Trophoblast cell (in vitro differentiated cells and primary cell): ENCODE results near the gene CREBZF.
A peak's percentile ranks its signal among the peaks of the same experiment; 100 is the strongest.

Source experiments
- DNase-seq, 2 donors: peaks; one replicate each; pipeline ENCODE4 v3.0.0-alpha.2; 2016
- H2AFZ ChIP-seq: 2 replicates; pipeline ENCODE4 v1.6.1; 2013; ENCODE audit warnings: low read length, moderate library complexity, mild to moderate bottlenecking; ENCODE audit not compliant: insufficient read depth, poor library complexity
- H2AK5ac ChIP-seq: 2 replicates; pipeline ENCODE4 v1.6.1; 2013; ENCODE audit warnings: mild to moderate bottlenecking, low read length
- H2BK120ac ChIP-seq: 2 replicates; pipeline ENCODE4 v1.6.1; 2013; ENCODE audit warnings: low read length, mild to moderate bottlenecking, moderate library complexity; ENCODE audit not compliant: insufficient read depth, poor library complexity
- H2BK12ac ChIP-seq: 2 replicates; pipeline ENCODE4 v1.6.1; 2013; ENCODE audit warnings: mild to moderate bottlenecking, low read length, moderate library complexity
- H2BK5ac ChIP-seq: 2 replicates; pipeline ENCODE4 v1.6.1; 2013; ENCODE audit warnings: low read length, low read depth, moderate library complexity, mild to moderate bottlenecking; ENCODE audit not compliant: poor library complexity
- H3K14ac ChIP-seq: 2 replicates; pipeline ENCODE4 v1.6.1; 2013; ENCODE audit warnings: mild to moderate bottlenecking, low read length
- H3K18ac ChIP-seq: 2 replicates; pipeline ENCODE4 v1.6.1; 2013; ENCODE audit warnings: mild to moderate bottlenecking, low read length
- H3K23ac ChIP-seq: 2 replicates; pipeline ENCODE4 v1.6.1; 2013; ENCODE audit warnings: low read length
- H3K27ac ChIP-seq: 2 replicates; pipeline ENCODE4 v1.5.1; 2013; ENCODE audit warnings: low read depth, mild to moderate bottlenecking, inconsistent platforms, low read length, moderate library complexity
- H3K27me3 ChIP-seq: 2 replicates; pipeline ENCODE4 v1.6.1; 2013; ENCODE audit warnings: inconsistent platforms, mild to moderate bottlenecking, low read length, moderate library complexity; ENCODE audit not compliant: insufficient read depth
- H3K36me3 ChIP-seq, 2 experiments: 1 replicate in 1 of 2; 2 replicates in 1 of 2; pipeline ENCODE4 v1.6.1; 2013; ENCODE audit warnings: low read length in 2 of 2, mild to moderate bottlenecking in 2 of 2, moderate library complexity in 1 of 2; ENCODE audit not compliant: insufficient read depth in 2 of 2, control insufficient read depth in 1 of 2
- H3K4ac ChIP-seq: 2 replicates; pipeline ENCODE4 v1.6.1; 2013; ENCODE audit warnings: low read depth, mild to moderate bottlenecking, low read length, moderate library complexity
- H3K4me1 ChIP-seq, 2 experiments: 1 replicate in 1 of 2; 2 replicates in 1 of 2; pipeline ENCODE4 v1.6.1; 2013; ENCODE audit warnings: low read length in 2 of 2, mild to moderate bottlenecking in 2 of 2, moderate library complexity in 1 of 2; ENCODE audit not compliant: insufficient read depth in 2 of 2, control insufficient read depth in 1 of 2
- H3K4me2 ChIP-seq: 2 replicates; pipeline ENCODE4 v1.6.1; 2013; ENCODE audit warnings: inconsistent platforms, mild to moderate bottlenecking, low read length, moderate library complexity
- H3K4me3 ChIP-seq: 2 replicates; pipeline ENCODE4 v1.5.1; 2013; ENCODE audit warnings: mild to moderate bottlenecking, low read depth, low read length, inconsistent platforms
- H3K79me1 ChIP-seq: one replicate; pipeline ENCODE4 v1.6.1; 2013; ENCODE audit warnings: low read length
- H3K79me2 ChIP-seq: 2 replicates; pipeline ENCODE4 v1.6.1; 2013; ENCODE audit warnings: low read length, mild to moderate bottlenecking; ENCODE audit not compliant: control insufficient read depth, insufficient read depth, poor library complexity
- H3K9ac ChIP-seq: 2 replicates; pipeline ENCODE4 v1.6.1; 2013; ENCODE audit warnings: mild to moderate bottlenecking, low read length
- H3K9me3 ChIP-seq: 2 replicates; pipeline ENCODE4 v1.6.1; 2013; ENCODE audit warnings: low read depth, mild to moderate bottlenecking, control low read depth, inconsistent platforms, low read length; ENCODE audit not compliant: insufficient read depth
- H4K12ac ChIP-seq: 2 replicates; pipeline ENCODE4 v1.6.1; 2013; ENCODE audit warnings: low read depth, mild to moderate bottlenecking, low read length, moderate library complexity
- H4K8ac ChIP-seq: 2 replicates; pipeline ENCODE4 v1.6.1; 2013; ENCODE audit warnings: low read depth, mild to moderate bottlenecking, low read length, moderate library complexity
- H4K91ac ChIP-seq: one replicate; pipeline ENCODE4 v1.6.1; 2013; ENCODE audit warnings: low read depth, mild to moderate bottlenecking, low read length, moderate library complexity
- WGBS: extraction: QIAGEN DNeasy Blood & Tissue Kit; methylation state at CpG from one replicate; pipeline ENCODE4 v1.1.7; 2013; ENCODE audit warnings: missing lambda C conversion rate; ENCODE audit not compliant: insufficient read length, insufficient coverage; ENCODE audit errors: extremely low coverage; 5-methylcytosine and 5-hydroxymethylcytosine counted together

Gene CREBZF

GRCh38 chr11:85652786-85653447 is 12.0 kb downstream of the CREBZF start:
- Histone ChIP-seq H3K4me2 (no peak overlapping the region), H2BK120ac (no peak overlapping the region), H3K18ac (no peak overlapping the region), H3K4me1 (no peaks in the 10 kb centered on the region), H2BK5ac (no peak overlapping the region), H3K9me3 (no peaks in the 10 kb centered on the region), H3K36me3 (peaks cover 0 to 4% of the 10 kb centered on the region in 2 experiments), H3K23ac (no peak overlapping the region), H3K4ac (no peak overlapping the region), H3K79me2 (no peaks in the 10 kb centered on the region), H3K79me1 (peaks cover 2% of the 10 kb centered on the region), H4K8ac (no peak overlapping the region), H3K9ac (no peak overlapping the region), H3K27ac (no peak overlapping the region), H4K12ac (no peak overlapping the region), H3K27me3 (no peaks in the 10 kb centered on the region), H3K4me3 (no peak overlapping the region), H3K14ac (no peak overlapping the region), H2AK5ac (no peak overlapping the region), H2BK12ac (no peak overlapping the region), H2AFZ (no peak overlapping the region), H4K91ac (no peak overlapping the region)
- WGBS: no CpG with 5 or more reads among the region's 3 CpGs
- DNase-seq: no peak

- Histone ChIP-seq H2BK120ac (no peak overlapping the region), H3K36me3 (peaks cover 0 to 2% of the 10 kb centered on the region in 2 experiments), H3K18ac (no peak overlapping the region), H3K14ac (no peak overlapping the region), H3K4ac (no peak overlapping the region), H4K8ac (no peak overlapping the region), H2AK5ac (no peak overlapping the region), H3K9me3 (no peaks in the 10 kb centered on the region), H3K4me1 (no peaks in the 10 kb centered on the region), H4K91ac (no peak overlapping the region), H3K4me3 (no peak overlapping the region), H3K27ac (no peak overlapping the region), H3K79me2 (no peaks in the 10 kb centered on the region), H2AFZ (no peak overlapping the region), H3K23ac (no peak overlapping the region), H3K9ac (no peak overlapping the region), H3K27me3 (no peaks in the 10 kb centered on the region), H4K12ac (no peak overlapping the region), H2BK12ac (no peak overlapping the region), H3K79me1 (peaks cover 6% of the 10 kb centered on the region), H3K4me2 (no peak overlapping the region), H2BK5ac (no peak overlapping the region)
- no peak for DNase-seq
- WGBS: no CpG with 5 or more reads among the region's 1 CpG
These were observed 13.8 kb downstream of the CREBZF start for GRCh38 chr11:85651118-85651517.

- Histone ChIP-seq H3K4me1 (no peaks in the 10 kb centered on the region), H2BK12ac (no peak within 1 kb of the TSS), H3K9me3 (no peaks in the 10 kb centered on the region), H2AK5ac (no peak within 1 kb of the TSS), H3K23ac (no peak within 1 kb of the TSS), H4K91ac (peak within 1 kb of the TSS; percentile 73), H3K27me3 (no peaks in the 10 kb centered on the region), H3K4me2 (peak within 1 kb of the TSS; percentile 73), H3K27ac (peak within 1 kb of the TSS; percentile 39), H3K14ac (peak within 1 kb of the TSS; percentile 82), H4K8ac (peak within 1 kb of the TSS; percentile 96), H2AFZ (peak within 1 kb of the TSS; percentile 92), H3K79me1 (peaks cover 6% of the 10 kb centered on the region), H3K9ac (peak within 1 kb of the TSS; percentile 91), H4K12ac (peak within 1 kb of the TSS; percentile 88), H3K4me3 (peak within 1 kb of the TSS; percentile 78), H2BK120ac (peak within 1 kb of the TSS; percentile 20), H3K36me3 (no peaks in the 10 kb centered on the region), H2BK5ac (peak within 1 kb of the TSS; percentile 75), H3K79me2 (no peaks in the 10 kb centered on the region), H3K4ac (peak within 1 kb of the TSS; percentile 19), H3K18ac (no peak within 1 kb of the TSS)
- DNase-seq: peak; percentile 97 to 98
- WGBS: no CpG with 5 or more reads among the region's 33 CpGs
These were observed 17.2 kb downstream of the CREBZF start, which contains the start of gene TMEM126A for GRCh38 chr11:85647604-85648299. Gene TMEM126A, plus strand, starts transcription at chr11:85647967. Its CDS starts 2,289 bp downstream, at chr11:85650256.

GRCh38 chr11:85647078-85647477 is 17.9 kb downstream of the CREBZF start:
- no peak overlapping the region for H3K23ac ChIP-seq
- H4K91ac ChIP-seq: no peak overlapping the region
- H3K79me2 ChIP-seq: no peaks in the 10 kb centered on the region
- no peak overlapping the region for H3K4ac ChIP-seq
- no peaks in the 10 kb centered on the region for H3K36me3 ChIP-seq
- no peak overlapping the region for H3K4me3 ChIP-seq
- WGBS: no CpG with 5 or more reads among the region's 2 CpGs
- DNase-seq: no peak
- no peaks in the 10 kb centered on the region for H3K9me3 ChIP-seq
- no peaks in the 10 kb centered on the region for H3K4me1 ChIP-seq
- H3K27me3 ChIP-seq: no peaks in the 10 kb centered on the region
- H2BK120ac ChIP-seq: no peak overlapping the region
- H2BK12ac ChIP-seq: no peak overlapping the region
- no peak overlapping the region for H3K9ac ChIP-seq
- H4K8ac ChIP-seq: peak overlapping the region; percentile 66
- H3K18ac ChIP-seq: no peak overlapping the region
- no peak overlapping the region for H3K14ac ChIP-seq
- H3K27ac ChIP-seq: no peak overlapping the region
- H3K4me2 ChIP-seq: peak overlapping the region; percentile 60
- no peak overlapping the region for H2AK5ac ChIP-seq
- no peak overlapping the region for H2BK5ac ChIP-seq
- no peak overlapping the region for H4K12ac ChIP-seq
- H3K79me1 ChIP-seq: peaks cover 6% of the 10 kb centered on the region
- no peak overlapping the region for H2AFZ ChIP-seq
